GM19328 (cell line): ENCODE results near the gene ZNF697.
A peak's percentile ranks its signal among the peaks of the same experiment; 100 is the strongest.
"Not testable (repeated sequence)": the region's sequence is repeated elsewhere in the genome, so short reads cannot be mapped to it uniquely, and the experiment has no call there.

Experiments used
- ATAC-seq: cut with Tn5 transposase; IDR thresholded peaks from one replicate; pipeline ENCODE4 v1.9.1; 2021; ENCODE audit warnings: mild to moderate bottlenecking, moderate library complexity; ENCODE audit not compliant: unreplicated experiment

The ZNF697 gene

GRCh38 chr1:119632103-119632490 lies 16.0 kb downstream of the ZNF697 start:
- ATAC-seq: no peak

- ATAC-seq: no peak
Observed at GRCh38 chr1:119631433-119632102, 16.5 kb downstream of the ZNF697 start.

GRCh38 chr1:119631086-119631432 lies 17.0 kb downstream of the ZNF697 start:
- no peak for ATAC-seq

GRCh38 chr1:119626841-119627240 lies 21.2 kb downstream of the ZNF697 start:
- ATAC-seq: no peak

- ATAC-seq: no peak
Observed at GRCh38 chr1:119626011-119626545, 22.0 kb downstream of the ZNF697 start.

- ATAC-seq: no peak
Observed at GRCh38 chr1:119623678-119624077, 24.4 kb downstream of the ZNF697 start.

GRCh38 chr1:119623193-119623515 lies 24.9 kb downstream of the ZNF697 start:
- no peak for ATAC-seq

- ATAC-seq: no peak
Observed at GRCh38 chr1:119622311-119623192, 25.5 kb downstream of the ZNF697 start.

- no peak for ATAC-seq
Observed at GRCh38 chr1:119621705-119622104, 26.4 kb downstream of the ZNF697 start.

- no peak for ATAC-seq
Observed at GRCh38 chr1:119617751-119618691, 30.0 kb downstream of the ZNF697 start.

- ATAC-seq: not testable (repeated sequence)
Observed at GRCh38 chr1:119616748-119617147, 31.3 kb downstream of the ZNF697 start.

- not testable (repeated sequence) for ATAC-seq
Observed at GRCh38 chr1:119615100-119615499, 33.0 kb downstream of the ZNF697 start.

- peak; percentile 93 for ATAC-seq
Observed at GRCh38 chr1:119613769-119614720, 34.0 kb downstream of the ZNF697 start.

- ATAC-seq: no peak
Observed at GRCh38 chr1:119611701-119612113, 36.4 kb downstream of the ZNF697 start.

GRCh38 chr1:119608816-119609215 lies 39.2 kb downstream of the ZNF697 start:
- not testable (repeated sequence) for ATAC-seq

- ATAC-seq: not testable (repeated sequence)
Observed at GRCh38 chr1:119607087-119607807, 40.8 kb downstream of the ZNF697 start.

GRCh38 chr1:119606394-119606793 lies 41.7 kb downstream of the ZNF697 start:
- no peak for ATAC-seq

GRCh38 chr1:119605686-119606085 lies 42.4 kb downstream of the ZNF697 start:
- no peak for ATAC-seq

- ATAC-seq: not testable (repeated sequence)
Observed at GRCh38 chr1:119605080-119605479, 43.0 kb downstream of the ZNF697 start.
